ENCODE data around the gene PUS10. TPM values are rescaled to one million over a fixed set of nuclear protein-coding genes. Genes with fewer than 3 reads are reported as not detected.
A peak's percentile ranks its signal among the peaks of the same experiment; 100 is the strongest.
"Not testable (repeated sequence)": the region's sequence is repeated elsewhere in the genome, so short reads cannot be mapped to it uniquely, and the experiment has no call there.

Gene PUS10
- polyA plus RNA-seq = 10 to 100 TPM in 1 of 3 donors, 1 to 10 TPM in 2; 3.8 to 12.6 (median 8.5) TPM

DNA sequence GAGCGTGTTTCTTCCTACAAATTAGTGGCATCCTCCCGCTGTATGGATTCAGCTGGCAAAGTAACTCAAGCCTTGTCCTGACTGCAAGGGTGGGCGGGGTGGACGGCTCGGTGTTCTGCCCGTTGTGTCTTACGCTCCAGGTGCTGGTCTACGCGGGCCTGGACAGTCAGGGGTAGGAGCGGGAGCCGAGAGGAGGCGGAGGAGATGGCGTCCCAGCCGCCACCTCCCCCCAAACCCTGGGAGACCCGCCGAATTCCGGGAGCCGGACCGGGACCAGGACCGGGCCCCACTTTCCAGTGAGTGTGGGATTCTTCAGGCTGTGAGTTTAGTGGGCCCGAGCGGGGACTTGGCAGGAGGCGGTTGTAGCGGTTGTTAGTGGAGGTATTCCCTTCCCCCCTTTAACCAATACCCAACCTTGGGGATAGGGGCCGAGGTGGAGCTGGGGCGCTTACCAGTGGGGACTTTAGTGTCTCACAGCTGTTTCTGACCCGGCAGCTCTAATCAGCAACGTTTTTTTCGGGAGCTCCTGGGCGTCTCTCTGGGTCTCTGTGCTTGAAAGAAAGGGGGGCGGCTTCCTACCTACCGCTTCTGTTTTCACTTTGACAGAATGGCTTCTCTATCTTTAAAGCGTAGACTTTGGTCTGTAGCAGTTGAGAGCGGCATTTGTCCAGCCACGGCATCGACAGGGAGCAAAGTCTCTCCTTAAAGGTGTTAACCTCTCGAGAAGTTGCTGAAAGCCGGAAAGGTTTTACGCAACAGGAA lies at the start of gene PUS10, which contains the start of gene PEX13:
PUS10 (minus strand) TSS at position 700 of the 762 bp plus-strand sequence. CDS start 6,365 bp downstream, outside the sequence.
PEX13 (plus strand) TSS at position 165 of the 762 bp plus-strand sequence; CDS start at position 205, 40 bp downstream.
- Mint-ChIP-seq H3K4me1 (peaks cover 45 to 67% of the 10 kb centered on the region in 2 donors), H3K27me3 (ENCODE audit: low read depth in 3 of 3) (peaks cover 2 to 9% (median 4%) of the 10 kb centered on the region in 3 donors), H3K9me3 (no peaks in the 10 kb centered on the region), H3K4me3 (peak within 1 kb of the TSS; percentile 96 to 99 (median 99)), H3K36me3 (peaks cover 0 to 15% (median 12%) of the 10 kb centered on the region in 3 donors), H3K27ac (peak within 1 kb of the TSS; percentile 86 to 98 (median 94))
- peak; percentile 65 to 68 (median 65) for DNase-seq

DNA sequence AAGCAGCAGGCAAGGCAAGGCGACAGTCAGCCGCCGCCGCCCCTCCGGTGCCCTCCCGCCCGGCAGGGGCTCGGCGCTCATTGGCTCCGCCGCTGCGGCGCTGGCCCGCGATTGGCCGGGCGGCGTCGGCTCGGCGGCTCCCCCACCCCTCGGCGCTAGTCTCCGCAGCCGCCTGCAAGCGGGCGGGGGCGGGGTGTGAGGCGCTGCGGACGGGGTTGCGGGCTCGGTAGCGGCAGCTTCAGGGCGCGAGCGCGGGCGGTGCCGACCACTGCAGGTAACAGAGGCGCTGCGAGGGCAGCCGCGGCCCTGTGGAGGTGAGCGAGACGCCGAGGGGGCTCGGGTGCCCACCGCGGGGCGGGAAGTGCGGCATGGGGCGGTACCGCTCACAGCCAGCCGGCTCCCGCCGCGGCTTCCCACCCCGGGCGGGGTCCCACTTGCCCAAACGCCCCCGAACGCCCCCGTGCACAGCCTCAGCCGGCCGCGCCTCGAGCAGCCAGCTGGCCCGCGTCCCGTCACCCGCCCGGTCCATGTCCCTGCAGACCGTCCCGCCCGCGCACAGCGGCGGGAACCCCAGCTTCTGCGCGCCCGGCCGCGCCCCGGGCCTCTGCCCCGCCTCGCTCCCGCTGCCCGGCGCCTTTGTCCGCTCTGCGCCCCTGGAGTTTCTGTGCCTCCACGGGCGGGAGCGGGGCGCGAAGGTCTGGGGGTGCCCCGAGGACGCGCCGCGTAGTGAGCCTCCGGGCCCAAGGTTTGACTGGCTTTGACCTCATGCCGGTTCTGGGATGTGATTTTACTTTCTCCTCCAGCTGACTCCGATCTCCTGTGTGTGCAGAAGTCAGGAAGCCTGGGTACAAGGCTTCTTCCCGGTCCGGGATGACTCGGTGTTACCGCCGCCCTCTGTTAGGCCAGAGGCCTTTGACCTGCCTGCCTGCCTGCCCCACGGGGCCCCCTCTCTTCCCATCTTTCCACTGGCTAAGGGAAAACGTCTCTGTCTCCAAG lies 48.0 kb upstream of the PUS10 start, which contains the start of gene SANBR:
SANBR (plus strand) TSS at position 158 of the 996 bp plus-strand sequence. CDS start 4,480 bp downstream, outside the sequence.
- peaks cover 11 to 15% of the 10 kb centered on the region in 2 donors for H3K4me1 Mint-ChIP-seq
- H3K27me3 Mint-ChIP-seq (ENCODE audit: low read depth in 3 of 3) = peaks cover 4 to 10% (median 5%) of the 10 kb centered on the region in 3 donors
- peak; percentile 86 to 87 (median 86) for DNase-seq
- no peaks in the 10 kb centered on the region for H3K9me3 Mint-ChIP-seq
- H3K27ac Mint-ChIP-seq = peak within 1 kb of the TSS; percentile 69 to 94 (median 90)
- H3K4me3 Mint-ChIP-seq = peak within 1 kb of the TSS; percentile 90 to 98 (median 93)
- H3K36me3 Mint-ChIP-seq = peaks cover 0 to 6% (median 4%) of the 10 kb centered on the region in 3 donors

DNA sequence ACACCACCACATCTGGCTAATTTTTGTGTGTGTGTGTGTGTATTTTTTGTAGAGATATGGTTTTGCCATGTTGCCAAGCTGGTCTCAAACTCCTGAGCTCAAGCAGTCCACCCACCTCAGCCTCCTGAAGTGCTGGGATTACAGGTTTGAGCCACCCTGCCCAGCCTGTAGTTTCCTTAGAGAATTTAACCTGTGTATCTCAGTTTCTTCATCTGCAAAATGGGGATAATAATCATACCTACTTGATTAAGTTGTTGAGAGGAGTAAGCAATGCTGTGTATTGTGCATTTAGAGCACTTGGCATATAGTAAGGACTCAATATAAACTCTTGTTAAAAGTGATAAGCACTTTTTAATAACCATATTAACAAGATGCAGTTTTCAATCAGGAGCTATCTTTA lies 41.3 kb upstream of the PUS10 start:
- DNase-seq = no peak
- H3K4me1 Mint-ChIP-seq = peaks cover 0 to 2% of the 10 kb centered on the region in 2 donors
- H3K9me3 Mint-ChIP-seq = no peaks in the 10 kb centered on the region
- H3K27me3 Mint-ChIP-seq (ENCODE audit: low read depth in 3 of 3) = peaks cover 0 to 2% (median 0%) of the 10 kb centered on the region in 3 donors
- H3K4me3 Mint-ChIP-seq = no peak overlapping the region
- no peak overlapping the region for H3K27ac Mint-ChIP-seq
- peaks cover 5 to 7% (median 6%) of the 10 kb centered on the region in 3 donors for H3K36me3 Mint-ChIP-seq

- H3K4me1 Mint-ChIP-seq = peaks cover 0 to 2% of the 10 kb centered on the region in 2 donors
- H3K27ac Mint-ChIP-seq = peak overlapping the region in 1 of 6 donors; percentile 69
- H3K27me3 Mint-ChIP-seq (ENCODE audit: low read depth in 3 of 3) = peaks cover 0 to 2% (median 0%) of the 10 kb centered on the region in 3 donors
- H3K9me3 Mint-ChIP-seq = no peaks in the 10 kb centered on the region
- H3K36me3 Mint-ChIP-seq = peaks cover 5 to 10% (median 9%) of the 10 kb centered on the region in 3 donors
- no peak for DNase-seq
- H3K4me3 Mint-ChIP-seq = no peak overlapping the region
These were observed 39.5 kb upstream of the PUS10 start for GRCh38 chr2:61057562-61057961.

DNA sequence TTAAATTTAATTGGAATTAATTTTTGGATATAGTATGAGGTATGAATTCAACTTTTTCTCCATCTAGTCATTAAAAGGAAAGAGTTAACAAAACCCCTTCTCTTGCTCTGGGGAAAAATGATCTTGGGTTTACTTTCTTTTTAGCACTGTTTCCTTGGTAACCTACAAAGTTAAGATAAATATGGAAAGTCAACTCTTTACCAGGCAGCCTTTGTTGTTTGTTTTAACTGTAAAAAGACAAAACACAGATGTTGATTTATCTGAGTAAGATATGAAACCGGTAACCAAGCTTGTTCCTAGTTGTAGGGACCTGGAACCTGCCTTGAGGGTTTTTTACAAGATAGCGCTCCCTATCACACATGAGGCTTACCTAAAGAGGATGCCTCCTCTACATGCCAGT lies 37.5 kb upstream of the PUS10 start:
- Mint-ChIP-seq H3K4me1 (peaks cover 0 to 2% of the 10 kb centered on the region in 2 donors), H3K27me3 (ENCODE audit: low read depth in 3 of 3) (no peaks in the 10 kb centered on the region), H3K27ac (no peak overlapping the region), H3K9me3 (no peaks in the 10 kb centered on the region), H3K4me3 (no peak overlapping the region), H3K36me3 (peaks cover 10 to 12% (median 11%) of the 10 kb centered on the region in 3 donors)
- no peak for DNase-seq

DNA sequence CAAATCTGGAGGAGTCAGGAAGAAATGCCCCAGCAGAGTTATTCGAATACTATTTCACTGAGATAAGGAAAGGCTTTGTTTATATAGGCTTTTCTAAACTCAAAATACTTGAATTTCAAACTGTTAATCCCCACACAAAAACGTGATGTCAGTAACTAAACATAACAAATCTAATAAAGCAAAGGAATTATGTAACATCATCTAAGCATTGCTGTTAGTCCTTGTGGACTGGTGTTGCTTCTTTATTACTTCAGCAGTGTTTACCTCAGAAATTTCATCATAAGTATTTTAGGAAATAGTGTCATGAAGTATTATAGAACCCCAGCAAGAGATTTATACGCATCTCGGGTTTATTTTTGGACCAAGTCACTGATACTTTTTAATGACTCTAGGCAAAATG lies 27.9 kb upstream of the PUS10 start:
- peaks cover 27 to 43% of the 10 kb centered on the region in 2 donors for H3K4me1 Mint-ChIP-seq
- no peak overlapping the region for H3K4me3 Mint-ChIP-seq
- H3K9me3 Mint-ChIP-seq = no peaks in the 10 kb centered on the region
- H3K27me3 Mint-ChIP-seq (ENCODE audit: low read depth in 3 of 3) = no peaks in the 10 kb centered on the region
- peak overlapping the region in 1 of 6 donors; percentile 66 for H3K27ac Mint-ChIP-seq
- no peak for DNase-seq
- H3K36me3 Mint-ChIP-seq = peaks cover 3 to 17% (median 14%) of the 10 kb centered on the region in 3 donors

DNA sequence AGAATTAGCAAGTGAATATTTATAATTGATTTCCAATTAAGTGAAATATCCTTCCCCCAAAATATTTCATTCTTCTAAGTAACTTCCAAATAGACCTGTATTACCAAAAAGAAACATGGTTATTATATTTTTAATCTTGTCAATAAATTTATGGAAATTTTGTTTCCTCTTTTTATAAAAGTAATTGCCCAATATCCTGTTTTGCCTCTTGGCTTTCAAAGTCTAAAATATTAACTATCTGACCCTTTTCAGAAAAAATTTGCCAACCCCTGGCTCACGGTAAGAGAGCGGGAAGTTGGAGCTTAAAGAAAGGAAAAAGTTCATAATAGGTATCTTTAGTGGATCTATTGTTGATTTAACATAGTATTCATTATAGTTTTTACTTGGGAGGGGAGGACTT lies 27.2 kb upstream of the PUS10 start:
- Mint-ChIP-seq H3K36me3 (peaks cover 0 to 17% (median 14%) of the 10 kb centered on the region in 3 donors), H3K27ac (peak overlapping the region in 1 of 6 donors; percentile 78), H3K4me3 (no peak overlapping the region), H3K9me3 (no peaks in the 10 kb centered on the region), H3K27me3 (ENCODE audit: low read depth in 3 of 3) (no peaks in the 10 kb centered on the region), H3K4me1 (peaks cover 28 to 48% of the 10 kb centered on the region in 2 donors)
- DNase-seq = no peak

GRCh38 chr2:61044636-61045035 lies 26.6 kb upstream of the PUS10 start:
- DNase-seq = no peak
- no peak overlapping the region for H3K4me3 Mint-ChIP-seq

DNA sequence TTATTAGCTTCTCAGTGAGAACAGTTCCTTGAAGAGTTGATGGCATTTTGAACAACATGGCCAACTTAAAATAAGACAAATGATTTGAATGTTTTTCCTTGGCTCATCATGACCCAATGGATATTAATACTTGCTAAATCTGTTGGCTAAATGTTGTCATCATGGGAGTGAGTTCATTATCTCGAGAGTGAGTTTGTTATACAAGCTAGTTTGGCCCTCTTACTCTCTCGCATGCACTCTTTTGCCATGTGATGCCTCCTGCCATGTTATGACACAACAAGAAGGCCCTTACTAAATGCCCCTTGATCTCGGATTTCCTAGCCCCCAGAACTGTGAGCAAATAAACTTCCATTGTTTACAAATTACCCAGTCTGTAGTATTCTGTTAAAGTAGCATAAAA lies 24.8 kb upstream of the PUS10 start:
- Mint-ChIP-seq H3K27me3 (ENCODE audit: low read depth in 3 of 3) (no peaks in the 10 kb centered on the region), H3K27ac (no peak overlapping the region), H3K9me3 (no peaks in the 10 kb centered on the region), H3K36me3 (peaks cover 0 to 9% (median 8%) of the 10 kb centered on the region in 3 donors), H3K4me3 (no peak overlapping the region), H3K4me1 (peaks cover 28 to 60% of the 10 kb centered on the region in 2 donors)
- no peak for DNase-seq

More at GRCh38 chr2:61044636-61045035, 26.6 kb upstream of the PUS10 start:
- Mint-ChIP-seq H3K36me3 (peaks cover 0 to 17% (median 14%) of the 10 kb centered on the region in 3 donors), H3K27me3 (ENCODE audit: low read depth in 3 of 3) (no peaks in the 10 kb centered on the region), H3K4me1 (peaks cover 28 to 50% of the 10 kb centered on the region in 2 donors), H3K9me3 (no peaks in the 10 kb centered on the region), H3K27ac (peak overlapping the region in 5 of 6 donors; percentile 3 to 78 (median 53))

- Mint-ChIP-seq H3K4me1 (peaks cover 9 to 44% of the 10 kb centered on the region in 2 donors), H3K36me3 (peaks cover 17 to 45% (median 32%) of the 10 kb centered on the region in 3 donors)
- DNase-seq = not testable (repeated sequence)
These were observed 18.6 kb upstream of the PUS10 start for GRCh38 chr2:61036643-61037042.

GRCh38 chr2:61034592-61034991 lies 16.5 kb upstream of the PUS10 start:
- Mint-ChIP-seq H3K36me3 (peaks cover 21 to 50% (median 34%) of the 10 kb centered on the region in 3 donors), H3K4me1 (peaks cover 18 to 51% of the 10 kb centered on the region in 2 donors)
- H3K27me3 Mint-ChIP-seq (ENCODE audit: low read depth in 3 of 3); DNase-seq; H3K9me3 Mint-ChIP-seq; H3K27ac Mint-ChIP-seq; H3K4me3 Mint-ChIP-seq: not testable (repeated sequence)

More at GRCh38 chr2:61036643-61037042, 18.6 kb upstream of the PUS10 start:
- not testable (repeated sequence) for H3K9me3 Mint-ChIP-seq; H3K27me3 Mint-ChIP-seq (ENCODE audit: low read depth in 3 of 3); H3K4me3 Mint-ChIP-seq
- peak overlapping the region in 1 of 6 donors; percentile 20 for H3K27ac Mint-ChIP-seq

GRCh38 chr2:61029533-61029932 lies 11.5 kb upstream of the PUS10 start:
- no peaks in the 10 kb centered on the region for H3K9me3 Mint-ChIP-seq
- H3K4me1 Mint-ChIP-seq = peaks cover 40 to 76% of the 10 kb centered on the region in 2 donors
- peaks cover 0 to 4% (median 0%) of the 10 kb centered on the region in 3 donors for H3K27me3 Mint-ChIP-seq (ENCODE audit: low read depth in 3 of 3)
- H3K27ac Mint-ChIP-seq = no peak overlapping the region
- H3K36me3 Mint-ChIP-seq = peaks cover 22 to 36% (median 23%) of the 10 kb centered on the region in 3 donors
- no peak overlapping the region for H3K4me3 Mint-ChIP-seq
- no peak for DNase-seq

DNA sequence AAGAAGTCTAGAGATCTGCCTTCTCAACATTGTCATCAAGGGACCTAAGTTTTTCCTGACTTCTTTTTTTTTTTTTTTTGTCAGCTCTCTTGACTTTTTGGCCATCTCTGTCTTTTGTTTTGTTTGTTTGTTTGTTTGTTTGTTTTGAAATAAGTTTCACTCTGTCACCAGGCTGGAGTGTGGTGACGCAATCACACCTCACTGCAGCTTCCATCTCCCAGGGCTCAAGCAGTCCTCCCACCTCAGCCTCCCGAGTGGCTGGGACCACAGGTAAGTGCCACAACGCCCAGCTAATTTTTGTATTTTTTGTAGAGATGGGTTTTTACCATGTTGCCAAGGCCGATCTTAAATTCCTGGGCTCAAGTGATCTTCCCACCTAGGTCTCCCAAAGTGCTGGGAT lies 5.6 kb upstream of the PUS10 start:
- peaks cover 50 to 86% of the 10 kb centered on the region in 2 donors for H3K4me1 Mint-ChIP-seq

More for the DNA sequence above, 5.6 kb upstream of the PUS10 start:
- H3K27me3 Mint-ChIP-seq (ENCODE audit: low read depth in 3 of 3) = peaks cover 0 to 1% (median 0%) of the 10 kb centered on the region in 3 donors
- no peak for DNase-seq
- no peak overlapping the region for H3K4me3 Mint-ChIP-seq
- H3K27ac Mint-ChIP-seq = peak overlapping the region in 2 of 6 donors; percentile 1 to 27
- no peaks in the 10 kb centered on the region for H3K9me3 Mint-ChIP-seq
- H3K36me3 Mint-ChIP-seq = peaks cover 11 to 29% (median 24%) of the 10 kb centered on the region in 3 donors

Data from immature natural killer cell (primary cell).